Mesendoderm (in vitro differentiated cells): ENCODE measurements around the gene NFASC.

Source experiments
- DNase-seq: peaks from one replicate; pipeline ENCODE4 v3.0.0; 2013
- H2AK5ac ChIP-seq: 2 replicates; pipeline ENCODE4 v1.6.1; 2013; ENCODE audit warnings: low read length, inconsistent platforms
- H2BK120ac ChIP-seq: 2 replicates; pipeline ENCODE4 v1.6.1; 2013; ENCODE audit warnings: low read depth, mild to moderate bottlenecking, low read length, moderate library complexity, mixed read lengths
- H2BK15ac ChIP-seq: replicated peaks from 2 replicates; pipeline ENCODE4 v1.6.1; 2013; ENCODE audit warnings: low read depth, mild to moderate bottlenecking, moderate library complexity
- H2BK5ac ChIP-seq: 2 replicates; pipeline ENCODE4 v1.6.1; 2013; ENCODE audit warnings: low read length, inconsistent platforms
- H3K18ac ChIP-seq: 2 replicates; pipeline ENCODE4 v1.6.1; 2013; ENCODE audit warnings: mild to moderate bottlenecking, low read length, mixed read lengths
- H3K23ac ChIP-seq: one replicate; pipeline ENCODE4 v1.6.1; 2013; ENCODE audit warnings: low read length
- H3K27ac ChIP-seq: 2 replicates; pipeline ENCODE4 v1.5.1; 2013; ENCODE audit warnings: low read depth, mild to moderate bottlenecking, inconsistent platforms, low read length, moderate library complexity
- H3K27me3 ChIP-seq: 2 replicates; pipeline ENCODE4 v1.6.1; 2013; ENCODE audit warnings: low read length, control low read depth, mild to moderate bottlenecking, inconsistent platforms; ENCODE audit not compliant: insufficient read depth, poor library complexity
- H3K36me3 ChIP-seq: 2 replicates; pipeline ENCODE4 v1.6.1; 2013; ENCODE audit warnings: low read length, inconsistent platforms; ENCODE audit not compliant: control insufficient read depth, insufficient read depth
- H3K4ac ChIP-seq: one replicate; pipeline ENCODE4 v1.6.1; 2013; ENCODE audit warnings: low read depth, mild to moderate bottlenecking, low read length, moderate library complexity
- H3K4me1 ChIP-seq: 2 replicates; pipeline ENCODE4 v1.6.1; 2013; ENCODE audit warnings: low read depth, low read length, inconsistent platforms; ENCODE audit not compliant: control insufficient read depth
- H3K4me2 ChIP-seq: 2 replicates; pipeline ENCODE4 v1.6.1; 2013; ENCODE audit warnings: low read length
- H3K4me3 ChIP-seq: 2 replicates; pipeline ENCODE4 v1.5.1; 2013; ENCODE audit warnings: mild to moderate bottlenecking, low read length
- H3K56ac ChIP-seq: one replicate; pipeline ENCODE4 v1.6.1; 2013; ENCODE audit warnings: low read length
- H3K79me1 ChIP-seq: 2 replicates; pipeline ENCODE4 v1.6.1; 2013; ENCODE audit warnings: low read length, inconsistent platforms
- H3K79me2 ChIP-seq: 2 replicates; pipeline ENCODE4 v1.6.1; 2013; ENCODE audit warnings: mild to moderate bottlenecking, low read length; ENCODE audit not compliant: control insufficient read depth, insufficient read depth
- H3K9ac ChIP-seq: 2 replicates; pipeline ENCODE4 v1.6.1; 2013; ENCODE audit warnings: low read length, inconsistent platforms
- H4K5ac ChIP-seq: one replicate; pipeline ENCODE4 v1.6.1; 2013; ENCODE audit warnings: low read length
- H4K8ac ChIP-seq: one replicate; pipeline ENCODE4 v1.6.1; 2013; ENCODE audit warnings: low read depth, mild to moderate bottlenecking, control low read depth, low read length, moderate library complexity
- WGBS: extraction: QIAGEN DNeasy Blood & Tissue Kit; methylation state at CpG from one replicate; pipeline ENCODE4 v1.1.7; 2013; ENCODE audit warnings: low lambda C conversion rate, missing lambda C conversion rate; ENCODE audit not compliant: insufficient coverage; ENCODE audit errors: extremely low coverage; 5-methylcytosine and 5-hydroxymethylcytosine counted together

Gene NFASC

GRCh38 chr1:205062319-205062718, 191.7 kb downstream of the NFASC start:
- Histone ChIP-seq H3K4ac (no peak overlapping the region), H3K79me2 (no peaks in the 10 kb centered on the region), H3K27me3 (no peaks in the 10 kb centered on the region), H2BK5ac (no peak overlapping the region), H4K5ac (no peak overlapping the region), H3K4me3 (no peak overlapping the region), H3K18ac (no peak overlapping the region), H2BK120ac (no peak overlapping the region), H3K4me2 (no peak overlapping the region), H3K79me1 (no peaks in the 10 kb centered on the region), H3K9ac (no peak overlapping the region), H3K23ac (no peak overlapping the region), H3K27ac (no peak overlapping the region), H2AK5ac (no peak overlapping the region), H3K4me1 (no peaks in the 10 kb centered on the region), H3K56ac (no peak overlapping the region), H3K36me3 (no peaks in the 10 kb centered on the region), H4K8ac (no peak overlapping the region), H2BK15ac (no peak overlapping the region)
- no peak for DNase-seq
- WGBS: no CpG with 5 or more reads among the region's 8 CpGs

- Histone ChIP-seq H3K4ac (no peak overlapping the region), H3K9ac (no peak overlapping the region), H3K4me3 (no peak overlapping the region), H2BK15ac (no peak overlapping the region), H2BK5ac (no peak overlapping the region), H3K23ac (no peak overlapping the region), H2BK120ac (no peak overlapping the region), H3K56ac (no peak overlapping the region), H3K4me2 (no peak overlapping the region), H3K36me3 (no peaks in the 10 kb centered on the region), H2AK5ac (no peak overlapping the region), H3K79me1 (no peaks in the 10 kb centered on the region), H3K79me2 (no peaks in the 10 kb centered on the region), H3K4me1 (no peaks in the 10 kb centered on the region), H3K18ac (no peak overlapping the region), H3K27ac (no peak overlapping the region), H3K27me3 (no peaks in the 10 kb centered on the region), H4K8ac (no peak overlapping the region), H4K5ac (no peak overlapping the region)
- no CpG with 5 or more reads among the region's 3 CpGs for WGBS
- DNase-seq: no peak
Observed at GRCh38 chr1:205062895-205063294, 192.2 kb downstream of the NFASC start.

- H3K9ac ChIP-seq: no peak overlapping the region
- no peak overlapping the region for H4K5ac ChIP-seq
- no peak overlapping the region for H2BK5ac ChIP-seq
- no peak overlapping the region for H2BK120ac ChIP-seq
- no peak overlapping the region for H2BK15ac ChIP-seq
- H3K18ac ChIP-seq: no peak overlapping the region
- H3K36me3 ChIP-seq: no peaks in the 10 kb centered on the region
- no peak overlapping the region for H3K23ac ChIP-seq
- H4K8ac ChIP-seq: no peak overlapping the region
- no peak for DNase-seq
- no peak overlapping the region for H3K27ac ChIP-seq
- no peaks in the 10 kb centered on the region for H3K79me1 ChIP-seq
- no peak overlapping the region for H3K4me2 ChIP-seq
- no peaks in the 10 kb centered on the region for H3K4me1 ChIP-seq
- H3K4ac ChIP-seq: no peak overlapping the region
- H2AK5ac ChIP-seq: no peak overlapping the region
- H3K79me2 ChIP-seq: no peaks in the 10 kb centered on the region
- no peaks in the 10 kb centered on the region for H3K27me3 ChIP-seq
- H3K56ac ChIP-seq: no peak overlapping the region
- WGBS: no CpG with 5 or more reads among the region's 11 CpGs
- H3K4me3 ChIP-seq: no peak overlapping the region
Observed at GRCh38 chr1:205064301-205064700, 193.6 kb downstream of the NFASC start.

GRCh38 chr1:205064741-205065316, 194.2 kb downstream of the NFASC start:
- no peak overlapping the region for H4K8ac ChIP-seq
- no peak overlapping the region for H3K27ac ChIP-seq
- no peak overlapping the region for H2AK5ac ChIP-seq
- no peaks in the 10 kb centered on the region for H3K79me2 ChIP-seq
- H3K18ac ChIP-seq: no peak overlapping the region
- H4K5ac ChIP-seq: no peak overlapping the region
- no peak overlapping the region for H2BK120ac ChIP-seq
- no CpG with 5 or more reads among the region's 9 CpGs for WGBS
- H3K4me1 ChIP-seq: no peaks in the 10 kb centered on the region
- H3K4me2 ChIP-seq: no peak overlapping the region
- H2BK15ac ChIP-seq: no peak overlapping the region
- DNase-seq: no peak
- no peak overlapping the region for H3K4ac ChIP-seq
- H3K4me3 ChIP-seq: no peak overlapping the region
- no peaks in the 10 kb centered on the region for H3K79me1 ChIP-seq
- no peak overlapping the region for H2BK5ac ChIP-seq
- H3K27me3 ChIP-seq: no peaks in the 10 kb centered on the region
- no peak overlapping the region for H3K23ac ChIP-seq
- H3K36me3 ChIP-seq: no peaks in the 10 kb centered on the region
- no peak overlapping the region for H3K56ac ChIP-seq
- no peak overlapping the region for H3K9ac ChIP-seq

- H3K79me1 ChIP-seq: no peaks in the 10 kb centered on the region
- H3K56ac ChIP-seq: no peak overlapping the region
- H2BK5ac ChIP-seq: no peak overlapping the region
- H3K36me3 ChIP-seq: no peaks in the 10 kb centered on the region
- no peak overlapping the region for H4K8ac ChIP-seq
- no peaks in the 10 kb centered on the region for H3K79me2 ChIP-seq
- H3K27me3 ChIP-seq: no peaks in the 10 kb centered on the region
- H2BK15ac ChIP-seq: no peak overlapping the region
- no peak overlapping the region for H2AK5ac ChIP-seq
- no peak for DNase-seq
- H2BK120ac ChIP-seq: no peak overlapping the region
- H3K4me3 ChIP-seq: no peak overlapping the region
- H3K9ac ChIP-seq: no peak overlapping the region
- H3K4ac ChIP-seq: no peak overlapping the region
- no peak overlapping the region for H3K4me2 ChIP-seq
- H3K18ac ChIP-seq: no peak overlapping the region
- H3K27ac ChIP-seq: no peak overlapping the region
- H3K4me1 ChIP-seq: no peaks in the 10 kb centered on the region
- H4K5ac ChIP-seq: no peak overlapping the region
- H3K23ac ChIP-seq: no peak overlapping the region
- no CpG with 5 or more reads among the region's 14 CpGs for WGBS
Observed at GRCh38 chr1:205065666-205066065, 195.0 kb downstream of the NFASC start.

GRCh38 chr1:205066141-205066818, 195.6 kb downstream of the NFASC start:
- Histone ChIP-seq H3K27ac (no peak overlapping the region), H2BK120ac (no peak overlapping the region), H3K4me2 (no peak overlapping the region), H3K79me1 (no peaks in the 10 kb centered on the region), H3K27me3 (no peaks in the 10 kb centered on the region), H4K5ac (no peak overlapping the region), H3K56ac (no peak overlapping the region), H3K18ac (no peak overlapping the region), H2AK5ac (no peak overlapping the region), H2BK5ac (no peak overlapping the region), H3K23ac (no peak overlapping the region), H3K4me1 (no peaks in the 10 kb centered on the region), H3K9ac (no peak overlapping the region), H3K4ac (no peak overlapping the region), H3K36me3 (no peaks in the 10 kb centered on the region), H3K79me2 (no peaks in the 10 kb centered on the region), H3K4me3 (no peak overlapping the region), H2BK15ac (no peak overlapping the region), H4K8ac (no peak overlapping the region)
- DNase-seq: peak; percentile 26
- WGBS: no CpG with 5 or more reads among the region's 13 CpGs
